22Rv1 (cell line): Measurements from ENCODE around the gene POPDC2.

Experiments
- H3K27ac ChIP-seq: fragments of 450-650 bp; 2 replicates; pipeline ENCODE4 v1.5.1; 2017
- ZFX ChIP-seq: fragments of 450-650 bp; IDR thresholded peaks from 2 replicates; pipeline ENCODE4 v1.6.1; 2017; ENCODE audit warnings: antibody characterized with exemption, borderline replicate concordance
- TF ChIP-seq, protein P1 (sequence below): fragments of 450-650 bp; IDR thresholded peaks from 2 replicates; pipeline ENCODE4 v1.5.1; 2017; ENCODE audit warnings: mild to moderate bottlenecking

POPDC2 gene

GRCh38 chr3:119697394-119697793 lies 37.0 kb upstream of the POPDC2 start:
- H3K27ac ChIP-seq: no peak overlapping the region
- TF ChIP-seq ZFX: no peak
- TF ChIP-seq, protein P1, sequence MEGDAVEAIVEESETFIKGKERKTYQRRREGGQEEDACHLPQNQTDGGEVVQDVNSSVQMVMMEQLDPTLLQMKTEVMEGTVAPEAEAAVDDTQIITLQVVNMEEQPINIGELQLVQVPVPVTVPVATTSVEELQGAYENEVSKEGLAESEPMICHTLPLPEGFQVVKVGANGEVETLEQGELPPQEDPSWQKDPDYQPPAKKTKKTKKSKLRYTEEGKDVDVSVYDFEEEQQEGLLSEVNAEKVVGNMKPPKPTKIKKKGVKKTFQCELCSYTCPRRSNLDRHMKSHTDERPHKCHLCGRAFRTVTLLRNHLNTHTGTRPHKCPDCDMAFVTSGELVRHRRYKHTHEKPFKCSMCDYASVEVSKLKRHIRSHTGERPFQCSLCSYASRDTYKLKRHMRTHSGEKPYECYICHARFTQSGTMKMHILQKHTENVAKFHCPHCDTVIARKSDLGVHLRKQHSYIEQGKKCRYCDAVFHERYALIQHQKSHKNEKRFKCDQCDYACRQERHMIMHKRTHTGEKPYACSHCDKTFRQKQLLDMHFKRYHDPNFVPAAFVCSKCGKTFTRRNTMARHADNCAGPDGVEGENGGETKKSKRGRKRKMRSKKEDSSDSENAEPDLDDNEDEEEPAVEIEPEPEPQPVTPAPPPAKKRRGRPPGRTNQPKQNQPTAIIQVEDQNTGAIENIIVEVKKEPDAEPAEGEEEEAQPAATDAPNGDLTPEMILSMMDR: no peak

DNA sequence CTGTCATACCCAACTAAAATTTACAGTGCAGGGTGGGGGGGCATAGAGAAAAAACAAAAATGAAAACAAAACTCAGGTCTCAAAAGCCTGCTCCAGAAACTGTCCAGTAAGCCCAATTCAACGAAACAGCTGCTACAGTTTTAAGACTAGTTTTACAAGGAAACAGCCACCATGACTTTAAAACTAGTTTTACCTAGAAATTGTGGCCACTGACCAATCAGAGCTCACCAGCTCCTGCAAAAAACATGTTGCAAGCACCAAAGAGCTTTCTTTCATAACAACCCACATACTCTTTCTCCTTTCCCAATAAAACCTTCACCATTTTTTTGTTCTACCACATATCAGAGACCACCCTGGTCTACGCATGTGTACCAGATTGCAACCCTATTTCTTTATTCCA lies 35.1 kb upstream of the POPDC2 start:
- TF ChIP-seq, protein P1: no peak
- no peak for TF ChIP-seq ZFX

DNA sequence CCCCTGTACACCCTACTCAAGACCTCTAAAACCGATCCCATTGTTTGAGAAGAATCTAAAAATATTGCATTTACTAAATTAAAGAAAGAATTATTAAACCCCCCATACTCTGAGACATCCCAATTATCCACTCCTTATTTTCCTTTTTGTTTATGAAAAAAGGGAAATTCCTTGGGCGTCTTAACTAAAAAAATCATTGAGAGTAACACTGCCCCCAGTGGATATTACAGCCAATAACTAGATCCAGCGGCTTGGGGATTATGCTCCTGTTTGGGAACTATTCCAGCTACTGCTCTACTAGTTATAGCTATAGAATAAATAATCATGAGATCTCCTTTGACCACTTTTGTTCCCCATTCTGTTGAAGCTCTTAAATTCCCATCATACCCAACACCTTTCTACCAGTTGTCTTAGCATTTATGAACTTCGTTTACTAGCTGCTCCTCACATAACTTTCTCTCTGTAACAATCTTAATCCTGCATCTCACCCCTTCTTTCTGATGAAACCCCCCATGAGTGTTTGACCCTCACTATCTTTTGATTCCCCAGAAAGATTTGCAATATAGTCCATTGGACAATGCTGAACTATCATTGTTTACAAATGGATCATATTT lies 29.8 kb upstream of the POPDC2 start:
- no peak for TF ChIP-seq ZFX
- TF ChIP-seq, protein P1: peak; percentile 80
- H3K27ac ChIP-seq: no peak overlapping the region

More for the DNA sequence above, 35.1 kb upstream of the POPDC2 start:
- no peak overlapping the region for H3K27ac ChIP-seq

- TF ChIP-seq, protein P1: no peak
- no peak for TF ChIP-seq ZFX
- H3K27ac ChIP-seq: no peak overlapping the region
These were observed 23.0 kb upstream of the POPDC2 start for GRCh38 chr3:119683421-119683820.

DNA sequence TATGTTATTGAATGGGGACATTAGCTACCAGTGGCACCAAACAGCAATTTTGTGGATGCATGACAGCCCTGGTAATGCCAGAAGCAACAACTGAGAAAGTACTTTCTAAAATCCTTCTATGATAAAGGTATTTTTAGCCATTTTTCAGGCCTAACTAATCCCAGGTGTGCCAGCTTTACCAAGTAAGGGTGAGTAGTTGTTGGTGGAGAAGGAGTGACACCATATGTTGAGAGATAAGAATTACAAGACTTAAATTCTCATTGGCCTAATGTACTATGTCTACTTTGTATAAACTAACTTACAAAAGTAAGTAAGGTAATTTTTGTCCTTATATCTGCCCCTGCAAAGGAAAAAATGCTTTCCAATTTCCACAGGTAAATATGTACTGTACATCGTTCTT lies 20.9 kb upstream of the POPDC2 start:
- TF ChIP-seq, protein P1: peak; percentile 67
- no peak for TF ChIP-seq ZFX
- H3K27ac ChIP-seq: no peak overlapping the region

- no peak for TF ChIP-seq ZFX
- TF ChIP-seq, protein P1: no peak
- no peak overlapping the region for H3K27ac ChIP-seq
These were observed 19.5 kb upstream of the POPDC2 start for GRCh38 chr3:119679874-119680273.

DNA sequence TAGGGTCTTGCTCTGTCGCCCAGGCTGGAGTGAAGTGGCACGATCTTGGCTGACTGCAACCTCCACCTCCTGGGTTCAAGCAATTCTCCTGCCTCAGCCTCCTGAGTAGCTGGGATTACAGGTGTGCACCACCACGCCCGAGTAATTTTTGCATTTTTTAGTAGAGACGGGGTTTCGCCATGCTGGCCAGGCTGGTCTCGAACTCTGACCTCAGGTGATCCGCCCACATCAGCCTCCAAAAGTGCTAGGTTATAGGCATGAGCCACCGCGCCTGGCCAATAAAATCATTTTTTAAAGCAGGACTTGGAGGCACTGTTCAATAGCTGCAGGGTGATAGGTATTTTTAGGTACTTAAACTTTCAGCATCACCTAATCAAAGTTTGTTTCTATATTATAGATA lies 17.8 kb upstream of the POPDC2 start:
- H3K27ac ChIP-seq: peak overlapping the region; percentile 94; the same call in 1 of the 2 replicates

DNA sequence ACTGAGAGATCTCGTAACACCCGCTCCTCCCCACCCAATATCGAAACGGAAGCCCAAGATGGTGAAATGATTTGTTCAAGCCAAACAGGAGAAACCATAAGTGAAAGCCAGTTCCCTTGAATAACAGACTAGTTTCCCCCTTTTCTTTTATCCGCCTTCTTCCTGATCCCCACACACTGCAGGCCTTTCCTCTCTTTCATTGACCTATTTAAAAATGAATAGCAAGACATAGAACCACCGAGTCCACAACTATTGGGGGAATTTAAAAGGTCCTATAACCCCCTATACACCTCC lies 17.2 kb upstream of the POPDC2 start:
- no peak for TF ChIP-seq ZFX
- TF ChIP-seq, protein P1: no peak
- H3K27ac ChIP-seq: peak overlapping the region; percentile 94
